ENCODE data around the gene FAAP100. TPM values are rescaled to one million over a fixed set of nuclear protein-coding genes. Genes with fewer than 3 reads are reported as not detected.
A peak's percentile ranks its signal among the peaks of the same experiment; 100 is the strongest.

The FAAP100 gene
- total RNA-seq, 1 experiment from 2014 or later: 40.4 TPM

DNA sequence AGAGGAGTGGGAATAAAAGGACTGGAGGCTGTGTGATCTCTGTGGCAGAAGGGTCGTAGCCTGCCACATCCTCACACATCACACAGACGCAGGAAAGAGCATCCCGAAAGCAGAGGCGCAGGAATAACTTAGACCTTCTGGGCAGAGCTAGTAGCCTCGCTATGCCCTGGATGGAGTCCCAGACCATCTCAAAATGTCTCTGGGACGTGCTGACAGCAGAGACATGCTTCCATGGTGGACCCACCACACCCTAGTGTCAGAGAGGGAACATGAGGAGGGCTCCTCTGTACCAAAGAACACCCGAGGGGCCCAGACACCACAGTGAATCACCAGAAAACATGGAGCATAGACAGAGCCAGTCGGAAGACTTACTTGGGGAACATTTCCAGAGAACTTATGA, 29.6 kb upstream of the FAAP100 start:
- no peak for DNase-seq
- H3K27me3 ChIP-seq (ENCODE audit: control insufficient read depth, insufficient read depth, low read length): no peaks in the 10 kb centered on the region
- H3K36me3 ChIP-seq (replicated peaks; ENCODE audit: control insufficient read depth, insufficient read depth, low read length): peaks cover 30% of the 10 kb centered on the region
- H3K4me3 ChIP-seq (ENCODE audit: insufficient read depth, low read depth, low read length): no peak overlapping the region

DNA sequence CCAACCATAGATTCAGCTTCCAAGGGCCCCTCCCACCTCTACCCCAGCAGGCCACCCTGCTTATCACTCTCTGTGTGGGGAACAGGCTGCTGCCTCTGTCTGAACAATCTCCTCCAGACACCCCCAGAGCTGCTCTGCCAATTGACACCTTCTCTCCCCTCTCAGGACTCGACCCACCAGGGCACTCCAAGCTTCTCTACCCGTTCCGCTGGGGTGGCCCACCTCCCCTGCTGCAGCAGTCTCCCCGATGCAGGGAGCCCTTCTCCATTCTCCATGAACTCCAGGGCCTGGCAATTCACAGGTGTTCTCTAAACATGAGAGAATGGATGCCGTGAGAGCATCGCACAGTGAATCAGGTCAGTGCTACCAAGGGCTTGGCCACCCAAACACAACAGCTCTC, 28.3 kb upstream of the FAAP100 start:
- DNase-seq: no peak
- Histone ChIP-seq H3K4me3 (ENCODE audit: insufficient read depth, low read depth, low read length) (no peak overlapping the region), H3K27me3 (ENCODE audit: control insufficient read depth, insufficient read depth, low read length) (no peaks in the 10 kb centered on the region), H3K36me3 (replicated peaks; ENCODE audit: control insufficient read depth, insufficient read depth, low read length) (peaks cover 22% of the 10 kb centered on the region)

DNA sequence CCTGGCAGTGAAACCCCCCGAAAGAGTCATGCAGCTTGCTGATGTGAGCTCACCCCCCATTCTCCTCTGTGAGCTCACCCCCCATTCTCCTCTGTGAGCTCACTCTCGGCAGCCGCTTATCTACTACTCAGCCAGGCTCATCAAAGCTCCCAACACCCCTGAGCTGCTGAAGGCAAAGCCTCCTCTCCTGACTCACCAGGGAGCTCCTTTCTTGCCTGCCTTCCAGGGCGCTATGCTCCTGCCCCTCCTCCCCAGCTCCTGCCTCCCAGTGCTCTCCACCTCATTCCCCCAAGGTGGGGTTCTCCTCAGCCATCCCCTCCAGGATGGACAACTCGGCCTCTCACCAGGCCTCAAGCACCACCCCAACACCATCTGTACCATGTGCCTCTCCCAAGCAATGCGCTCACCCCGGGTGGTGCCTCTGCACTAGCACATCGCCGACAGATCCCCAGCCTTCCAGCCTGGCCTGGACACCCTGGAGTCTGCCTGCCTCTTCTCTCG, 27.7 kb upstream of the FAAP100 start:
- DNase-seq: peak; percentile 39
- peaks cover 24% of the 10 kb centered on the region for H3K36me3 ChIP-seq (replicated peaks; ENCODE audit: control insufficient read depth, insufficient read depth, low read length)
- H3K27me3 ChIP-seq (ENCODE audit: control insufficient read depth, insufficient read depth, low read length): no peaks in the 10 kb centered on the region
- no peak overlapping the region for H3K4me3 ChIP-seq (ENCODE audit: insufficient read depth, low read depth, low read length)

DNA sequence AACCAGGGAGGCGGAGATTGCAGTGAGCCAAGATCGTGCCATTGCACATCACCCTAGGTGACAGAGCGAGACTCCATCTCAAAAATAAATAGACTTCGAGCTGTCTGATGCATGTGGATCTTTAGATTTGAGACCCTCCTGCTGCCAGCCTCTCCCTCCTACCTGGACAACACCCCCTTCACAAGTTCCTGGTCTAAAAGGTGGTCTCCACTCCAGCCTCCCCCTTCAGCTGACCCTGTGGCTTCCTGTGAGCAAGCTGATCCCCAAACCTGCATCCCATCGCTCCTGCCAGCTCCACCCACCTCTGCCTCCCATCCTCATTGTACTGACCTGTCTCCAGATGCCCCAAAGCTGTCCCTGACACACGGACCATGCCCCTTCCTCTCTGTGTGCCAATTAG, 27.1 kb upstream of the FAAP100 start:
- DNase-seq: no peak
- Histone ChIP-seq H3K4me3 (ENCODE audit: insufficient read depth, low read depth, low read length) (no peak overlapping the region), H3K27me3 (ENCODE audit: control insufficient read depth, insufficient read depth, low read length) (no peaks in the 10 kb centered on the region), H3K36me3 (replicated peaks; ENCODE audit: control insufficient read depth, insufficient read depth, low read length) (peaks cover 24% of the 10 kb centered on the region)

DNA sequence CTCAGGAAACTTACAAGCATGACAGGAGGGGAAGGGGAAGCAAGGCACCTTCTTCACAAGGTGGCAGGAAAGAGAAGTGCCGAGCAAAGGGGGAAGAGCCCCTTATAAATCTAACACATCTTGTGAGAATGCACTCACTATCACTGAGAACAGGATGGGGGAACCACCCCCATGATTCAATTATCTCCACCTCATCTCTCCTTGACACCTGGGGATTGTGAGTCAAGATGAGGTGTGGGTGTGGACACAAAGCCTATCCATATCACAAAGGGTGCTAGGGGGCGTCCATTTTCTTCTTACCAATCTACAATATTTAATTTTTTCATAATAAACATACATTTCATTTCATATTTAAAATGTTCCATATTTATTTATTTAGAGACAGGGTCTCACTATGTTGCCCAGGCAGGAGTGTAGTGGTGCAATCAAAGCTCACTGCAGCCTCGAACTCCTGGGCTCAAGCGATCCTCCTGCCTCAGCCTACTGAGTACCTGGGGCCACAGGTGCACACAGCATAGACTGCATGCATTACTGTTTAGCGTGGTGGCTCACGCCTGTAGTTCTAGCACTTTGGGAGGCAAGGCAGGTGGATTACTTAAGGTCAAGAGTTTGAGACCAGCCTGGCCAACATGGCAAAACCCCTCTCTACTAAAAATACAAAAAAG, 26.5 kb upstream of the FAAP100 start:
- DNase-seq: no peak
- Histone ChIP-seq H3K36me3 (replicated peaks; ENCODE audit: control insufficient read depth, insufficient read depth, low read length) (peaks cover 23% of the 10 kb centered on the region), H3K27me3 (ENCODE audit: control insufficient read depth, insufficient read depth, low read length) (no peaks in the 10 kb centered on the region), H3K4me3 (ENCODE audit: insufficient read depth, low read depth, low read length) (no peak overlapping the region)

DNA sequence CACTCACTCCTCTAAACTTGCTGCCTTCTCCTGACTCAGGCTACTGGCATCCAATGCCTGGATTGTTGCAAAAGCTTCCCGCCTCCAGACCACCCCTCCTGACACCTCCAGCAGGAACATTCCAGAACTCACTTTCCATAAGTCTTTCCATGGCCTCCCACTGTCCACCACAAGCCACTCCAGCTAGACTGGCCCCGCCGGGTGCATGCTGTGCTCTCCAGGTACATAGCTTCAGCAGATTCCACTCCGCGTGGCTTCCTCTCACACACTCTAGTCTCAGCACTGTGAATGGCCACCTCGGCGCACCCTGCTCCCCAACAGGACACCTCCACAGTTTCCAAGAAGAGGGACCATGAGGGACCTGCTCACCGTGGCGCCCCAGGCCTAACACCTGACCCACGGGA, 25.9 kb upstream of the FAAP100 start:
- Histone ChIP-seq H3K36me3 (replicated peaks; ENCODE audit: control insufficient read depth, insufficient read depth, low read length) (peaks cover 25% of the 10 kb centered on the region), H3K4me3 (ENCODE audit: insufficient read depth, low read depth, low read length) (no peak overlapping the region), H3K27me3 (ENCODE audit: control insufficient read depth, insufficient read depth, low read length) (no peaks in the 10 kb centered on the region)
- DNase-seq: no peak

DNA sequence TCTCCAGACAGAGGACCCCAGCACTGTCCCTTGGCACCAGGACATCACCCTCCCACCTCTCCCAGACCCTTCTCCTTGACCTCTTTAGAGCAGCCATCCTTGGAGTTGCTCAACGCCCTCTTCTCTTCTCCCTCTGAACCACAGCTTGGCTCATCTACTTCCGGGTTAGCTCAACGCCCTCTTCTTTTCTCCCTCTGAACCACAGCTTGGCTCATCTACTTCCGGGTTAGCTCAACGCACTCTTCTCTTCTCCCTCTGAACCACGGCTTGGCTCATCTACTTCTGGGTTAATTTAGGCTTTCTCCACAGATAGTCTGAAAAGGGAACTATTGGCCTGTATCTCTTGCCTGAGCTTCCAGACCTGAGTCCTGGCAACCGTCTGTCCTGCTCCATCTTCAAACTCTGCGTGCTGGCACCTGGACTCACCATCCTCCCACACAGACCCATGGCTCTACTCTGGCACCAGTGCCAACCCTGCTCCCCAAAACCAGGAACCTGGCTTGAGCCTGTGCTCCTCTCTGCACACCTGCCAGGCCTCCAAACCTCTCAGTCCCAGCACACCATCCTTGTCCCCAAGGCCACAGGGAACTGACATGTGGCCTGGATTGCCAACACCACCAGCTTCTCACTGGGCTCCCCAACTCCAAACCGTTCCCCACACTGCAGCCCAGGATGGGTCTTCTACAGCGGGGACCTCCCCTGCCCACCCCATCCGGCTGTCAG, 25.3 kb upstream of the FAAP100 start:
- Histone ChIP-seq H3K4me3 (ENCODE audit: insufficient read depth, low read depth, low read length) (no peak overlapping the region), H3K36me3 (replicated peaks; ENCODE audit: control insufficient read depth, insufficient read depth, low read length) (peaks cover 23% of the 10 kb centered on the region), H3K27me3 (ENCODE audit: control insufficient read depth, insufficient read depth, low read length) (no peaks in the 10 kb centered on the region)
- no peak for DNase-seq

DNA sequence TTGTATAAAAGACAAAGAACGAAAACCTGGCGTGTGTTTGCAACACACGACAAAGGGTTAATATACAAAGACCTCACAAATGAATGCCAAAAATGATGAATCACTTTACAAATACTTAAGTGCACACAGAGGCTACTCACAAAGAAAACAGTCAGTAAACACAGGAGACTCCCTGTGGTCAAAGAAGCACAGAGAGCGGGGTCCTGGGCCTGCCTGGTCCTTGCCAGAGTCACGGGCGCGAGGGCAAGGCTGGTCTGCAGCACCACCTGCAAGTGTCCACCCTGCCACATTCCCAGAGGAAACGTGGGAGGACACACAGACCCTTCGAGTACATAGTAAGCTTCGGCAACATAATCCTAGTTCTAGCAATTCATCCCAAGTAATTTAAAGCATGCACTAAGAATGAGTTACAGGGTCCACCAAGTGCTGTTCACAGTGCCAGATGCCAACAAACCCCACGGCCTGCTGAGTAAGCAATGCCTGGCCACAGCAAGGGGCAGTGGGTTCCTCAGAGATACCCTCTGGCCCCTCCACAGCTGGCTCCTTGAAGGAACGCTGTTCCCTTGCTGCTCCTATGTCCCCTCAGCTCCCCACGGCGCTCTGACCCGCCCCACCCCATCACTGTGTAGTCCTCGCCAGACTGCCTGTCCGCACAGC, 24.6 kb upstream of the FAAP100 start:
- H3K4me3 ChIP-seq (ENCODE audit: insufficient read depth, low read depth, low read length): no peak overlapping the region
- H3K27me3 ChIP-seq (ENCODE audit: control insufficient read depth, insufficient read depth, low read length): no peaks in the 10 kb centered on the region
- peaks cover 20% of the 10 kb centered on the region for H3K36me3 ChIP-seq (replicated peaks; ENCODE audit: control insufficient read depth, insufficient read depth, low read length)
- DNase-seq: peak; percentile 56

DNA sequence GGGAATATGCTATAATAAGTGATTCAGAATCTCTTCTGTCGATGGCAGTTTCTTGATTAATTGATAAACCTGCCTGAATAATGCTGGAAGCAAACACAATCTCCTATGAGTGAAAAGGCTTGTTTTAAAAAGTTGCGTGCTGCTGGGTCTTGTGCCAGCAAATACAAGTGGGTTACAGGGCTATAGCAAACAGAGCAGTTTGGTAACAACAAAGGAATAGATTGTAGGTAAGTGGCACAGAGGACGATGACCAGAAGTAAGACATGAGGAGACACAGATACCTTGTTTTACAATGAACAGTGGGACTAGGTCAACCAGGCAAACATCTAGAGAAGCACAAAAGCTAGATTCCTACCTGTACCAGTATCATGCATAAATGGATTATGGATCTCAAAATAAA, 23.7 kb upstream of the FAAP100 start:
- no peak overlapping the region for H3K4me3 ChIP-seq (ENCODE audit: insufficient read depth, low read depth, low read length)
- peaks cover 27% of the 10 kb centered on the region for H3K36me3 ChIP-seq (replicated peaks; ENCODE audit: control insufficient read depth, insufficient read depth, low read length)
- DNase-seq: no peak
- no peaks in the 10 kb centered on the region for H3K27me3 ChIP-seq (ENCODE audit: control insufficient read depth, insufficient read depth, low read length)

DNA sequence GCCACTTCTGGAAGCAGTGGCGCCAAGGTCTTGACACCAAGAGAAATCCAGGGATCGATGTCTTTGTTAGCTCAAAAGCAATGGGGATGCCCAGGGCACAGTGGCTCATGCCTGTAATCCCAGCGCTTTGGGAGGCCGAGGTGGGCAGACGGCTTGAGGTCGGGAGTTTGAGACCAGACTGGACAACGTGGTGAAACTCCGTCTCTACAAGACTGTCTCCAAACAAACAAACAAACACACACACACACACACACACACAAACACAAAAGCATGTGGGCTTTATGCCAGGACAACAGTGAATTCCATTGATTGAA, 22.4 kb upstream of the FAAP100 start:
- Histone ChIP-seq H3K27me3 (ENCODE audit: control insufficient read depth, insufficient read depth, low read length) (no peaks in the 10 kb centered on the region), H3K36me3 (replicated peaks; ENCODE audit: control insufficient read depth, insufficient read depth, low read length) (peaks cover 39% of the 10 kb centered on the region), H3K4me3 (ENCODE audit: insufficient read depth, low read depth, low read length) (no peak overlapping the region)
- no peak for DNase-seq

DNA sequence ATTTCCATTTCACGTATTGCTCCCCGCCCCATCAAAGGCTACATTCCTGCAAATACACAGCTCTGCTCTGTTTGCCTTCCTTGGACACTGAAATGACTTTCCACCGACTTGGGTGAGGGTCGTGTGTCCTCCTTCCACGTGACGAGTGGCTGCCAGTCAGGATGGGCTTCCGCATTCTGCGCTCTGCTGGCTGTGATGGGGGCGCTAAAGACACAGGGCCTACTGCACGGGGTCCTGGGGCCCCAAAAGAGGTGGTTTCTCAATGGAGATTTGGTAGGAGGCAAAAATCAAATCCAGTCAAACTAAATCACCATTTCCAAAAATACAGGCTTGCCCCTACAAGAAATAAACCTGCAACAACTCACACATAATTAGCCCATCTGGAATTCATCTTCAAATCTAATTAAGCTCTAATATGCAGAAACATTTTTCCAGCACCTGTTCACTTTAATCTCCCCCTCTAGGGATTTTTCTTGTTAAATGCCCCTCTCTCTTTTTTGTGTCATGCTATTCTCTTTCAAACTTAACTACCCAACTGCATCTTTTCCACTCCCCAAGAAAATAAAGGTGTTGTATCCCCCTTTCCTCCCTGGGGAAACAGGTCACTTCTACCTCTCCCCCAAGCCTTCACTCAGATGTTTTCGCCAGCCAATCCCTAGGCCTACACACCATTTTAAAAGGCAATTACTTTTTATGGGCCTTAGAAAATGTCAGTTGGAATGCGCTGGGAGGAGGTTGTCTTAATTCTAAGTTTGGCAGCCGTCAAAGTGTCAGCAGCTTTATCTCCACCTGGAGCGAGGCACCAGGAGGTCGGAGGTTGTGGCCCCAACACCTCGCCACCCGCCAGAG, 21.9 kb upstream of the FAAP100 start:
- no peaks in the 10 kb centered on the region for H3K27me3 ChIP-seq (ENCODE audit: control insufficient read depth, insufficient read depth, low read length)
- DNase-seq: peak; percentile 57
- H3K4me3 ChIP-seq (ENCODE audit: insufficient read depth, low read depth, low read length): no peak overlapping the region
- H3K36me3 ChIP-seq (replicated peaks; ENCODE audit: control insufficient read depth, insufficient read depth, low read length): peaks cover 44% of the 10 kb centered on the region

DNA sequence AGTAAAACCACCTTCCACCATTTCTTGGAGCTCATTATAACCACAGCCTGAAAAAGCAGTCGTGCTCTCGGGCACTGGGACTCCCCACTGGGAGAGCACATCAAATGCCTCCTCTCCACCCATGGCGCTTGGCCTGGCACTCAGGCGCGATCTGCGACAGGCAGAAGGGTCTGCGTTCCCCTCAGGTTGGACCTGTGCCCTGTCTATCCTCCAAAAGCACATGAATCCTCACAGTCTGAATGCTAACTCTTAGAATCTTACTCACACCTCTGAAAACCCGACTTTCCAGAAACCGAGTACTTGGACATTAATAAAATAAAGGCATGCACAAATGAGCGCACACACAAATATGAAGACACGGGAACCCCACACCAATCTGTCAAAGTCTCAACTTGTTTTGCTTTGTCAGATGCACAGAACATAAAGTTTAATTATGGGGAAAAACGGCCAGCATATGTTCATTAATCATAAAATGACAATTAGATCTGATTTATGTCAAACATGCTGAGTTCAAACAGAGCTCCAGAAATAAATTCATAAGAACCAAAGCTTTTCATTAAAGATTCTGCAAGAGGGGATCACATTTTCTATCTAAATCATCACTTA, 20.5 kb upstream of the FAAP100 start:
- no peak for DNase-seq
- no peaks in the 10 kb centered on the region for H3K27me3 ChIP-seq (ENCODE audit: control insufficient read depth, insufficient read depth, low read length)
- peaks cover 46% of the 10 kb centered on the region for H3K36me3 ChIP-seq (replicated peaks; ENCODE audit: control insufficient read depth, insufficient read depth, low read length)
- H3K4me3 ChIP-seq (ENCODE audit: insufficient read depth, low read depth, low read length): no peak overlapping the region

DNA sequence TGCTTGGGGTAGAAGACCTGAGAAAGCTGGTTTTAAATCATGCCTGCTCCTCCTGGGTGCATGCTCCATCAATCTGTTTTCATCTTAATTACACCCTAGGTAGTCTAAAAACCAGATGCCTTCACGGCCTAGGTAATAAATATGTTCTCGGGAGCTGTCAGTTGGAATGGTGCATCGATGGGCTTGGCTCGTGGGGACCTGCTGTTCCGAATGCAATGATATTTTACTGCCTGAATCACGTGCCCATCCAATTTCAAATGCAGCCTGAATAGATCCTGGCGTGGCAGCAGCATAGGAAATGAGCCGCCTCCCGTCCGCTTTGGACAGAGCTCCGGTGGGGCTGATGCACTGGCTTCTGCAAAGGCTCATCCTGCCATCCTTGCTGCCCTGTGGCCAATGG, 18.8 kb upstream of the FAAP100 start:
- Histone ChIP-seq H3K27me3 (ENCODE audit: control insufficient read depth, insufficient read depth, low read length) (no peaks in the 10 kb centered on the region), H3K36me3 (replicated peaks; ENCODE audit: control insufficient read depth, insufficient read depth, low read length) (peaks cover 50% of the 10 kb centered on the region), H3K4me3 (ENCODE audit: insufficient read depth, low read depth, low read length) (no peak overlapping the region)
- no peak for DNase-seq

DNA sequence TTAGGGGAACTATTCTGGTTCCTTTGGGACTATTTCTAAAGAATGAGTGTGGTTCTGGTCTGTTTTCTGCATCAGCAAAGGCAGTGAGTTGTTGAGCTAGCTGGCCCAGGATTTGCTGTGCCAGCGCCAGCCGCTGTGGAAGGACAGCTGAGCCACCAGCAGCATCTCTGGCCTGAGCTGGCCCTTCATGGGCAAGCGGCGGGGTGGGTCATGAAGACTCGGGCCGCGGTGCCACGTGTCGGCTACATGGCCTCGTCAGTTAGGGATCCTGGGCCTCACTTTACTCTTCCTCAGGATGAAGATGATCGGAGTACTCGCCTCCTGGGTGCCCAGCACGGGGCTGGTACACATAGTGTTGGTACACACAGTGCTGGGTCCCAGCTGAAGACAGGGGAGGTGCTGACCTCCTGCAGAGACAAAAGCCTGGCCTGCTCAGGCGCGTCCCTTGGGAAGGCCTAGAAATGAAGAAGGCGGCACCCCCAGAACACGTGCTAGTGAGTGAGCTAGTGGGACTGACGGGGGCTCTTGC, 17.9 kb upstream of the FAAP100 start:
- H3K36me3 ChIP-seq (replicated peaks; ENCODE audit: control insufficient read depth, insufficient read depth, low read length): peaks cover 52% of the 10 kb centered on the region
- no peak overlapping the region for H3K4me3 ChIP-seq (ENCODE audit: insufficient read depth, low read depth, low read length)
- DNase-seq: no peak
- H3K27me3 ChIP-seq (ENCODE audit: control insufficient read depth, insufficient read depth, low read length): no peaks in the 10 kb centered on the region

All from H7 (cell line).